Sigmoid colon (tissue), 4 donors: Measurements from ENCODE around the gene FAM120AOS.

ENCODE experiments used
- POLR2A ChIP-seq, 2 donors: fragments of 450-650 bp; IDR thresholded peaks; one replicate each; pipeline ENCODE4 v1.6.1; 2016; ENCODE audit warnings: antibody characterized with exemption in 2 of 2, mild to moderate bottlenecking in 2 of 2, moderate library complexity in 2 of 2
- POLR2AphosphoS5 ChIP-seq, 4 donors: sonication (generic); formaldehyde crosslinking; IDR thresholded peaks; one replicate each; pipeline ENCODE4 v1.6.1; 2017; ENCODE audit warnings: antibody characterized with exemption in 4 of 4
- TF ChIP-seq, protein P1 (sequence below), 4 experiments: fragments of 450-650 bp in 3 of 4; fragments of 200-600 bp in 1 of 4; IDR thresholded peaks; one replicate each; pipeline ENCODE4 v1.5.1; 2016 to 2019; ENCODE audit warnings: antibody characterized with exemption in 4 of 4, mild to moderate bottlenecking in 3 of 4, moderate library complexity in 2 of 4

DNA sequence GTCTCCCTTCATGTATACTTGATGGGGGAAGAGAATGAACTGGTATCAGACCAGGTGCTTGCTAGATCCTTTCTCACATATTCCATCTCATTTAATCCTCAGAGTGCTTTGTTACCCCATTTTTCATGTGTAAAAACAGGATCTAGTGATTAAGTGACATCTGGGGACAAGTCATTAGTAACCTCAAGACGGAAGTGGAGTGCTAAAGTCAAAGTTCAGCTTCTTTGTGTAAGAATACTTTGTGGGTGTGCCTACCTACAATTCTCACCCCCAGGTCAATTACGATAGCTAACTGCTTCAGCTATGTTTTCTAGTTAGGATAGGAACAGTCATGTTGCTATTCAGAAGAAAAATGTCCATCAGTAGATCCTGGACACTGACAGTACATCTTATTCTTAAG is 3.1 kb upstream of the FAM120AOS start:
- TF ChIP-seq, protein P1, sequence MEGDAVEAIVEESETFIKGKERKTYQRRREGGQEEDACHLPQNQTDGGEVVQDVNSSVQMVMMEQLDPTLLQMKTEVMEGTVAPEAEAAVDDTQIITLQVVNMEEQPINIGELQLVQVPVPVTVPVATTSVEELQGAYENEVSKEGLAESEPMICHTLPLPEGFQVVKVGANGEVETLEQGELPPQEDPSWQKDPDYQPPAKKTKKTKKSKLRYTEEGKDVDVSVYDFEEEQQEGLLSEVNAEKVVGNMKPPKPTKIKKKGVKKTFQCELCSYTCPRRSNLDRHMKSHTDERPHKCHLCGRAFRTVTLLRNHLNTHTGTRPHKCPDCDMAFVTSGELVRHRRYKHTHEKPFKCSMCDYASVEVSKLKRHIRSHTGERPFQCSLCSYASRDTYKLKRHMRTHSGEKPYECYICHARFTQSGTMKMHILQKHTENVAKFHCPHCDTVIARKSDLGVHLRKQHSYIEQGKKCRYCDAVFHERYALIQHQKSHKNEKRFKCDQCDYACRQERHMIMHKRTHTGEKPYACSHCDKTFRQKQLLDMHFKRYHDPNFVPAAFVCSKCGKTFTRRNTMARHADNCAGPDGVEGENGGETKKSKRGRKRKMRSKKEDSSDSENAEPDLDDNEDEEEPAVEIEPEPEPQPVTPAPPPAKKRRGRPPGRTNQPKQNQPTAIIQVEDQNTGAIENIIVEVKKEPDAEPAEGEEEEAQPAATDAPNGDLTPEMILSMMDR (IDR thresholded peaks at IDR 0.05), result no peak
- TF ChIP-seq POLR2AphosphoS5 (IDR thresholded peaks at IDR 0.05), result no peak
- TF ChIP-seq POLR2A (IDR thresholded peaks at IDR 0.05), result no peak
